Left ventricle myocardium superior (tissue), 1 donor: ENCODE results near the gene NSMF. TPM values are rescaled to one million over a fixed set of nuclear protein-coding genes. Genes with fewer than 3 reads are reported as not detected.
A peak's percentile ranks its signal among the peaks of the same experiment; 100 is the strongest.

Source experiments
- ATAC-seq: fragments of 200-7000 bp; cut with Tn5 transposase; one replicate; pipeline ENCODE4 v1.9.1; 2020; ENCODE audit warnings: mild to moderate bottlenecking, moderate library complexity
- DNase-seq: peaks from one replicate; pipeline ENCODE4 v3.0.0-alpha.2; 2020
- intact Hi-C: fragments of 100-400 bp; cut with micrococcal nuclease; formaldehyde crosslinking; loops from one replicate; pipeline ENCODE4 v1.11.0; 2022
- total RNA-seq: library from RNA; stranded (reverse); fragmentation: NEBNext Ultra II Directional; extraction: Animal tissue kit (Norgen Biotek cat#: 25700); gene quantifications from one replicate; pipeline ENCODE4 v1.2.1, GENCODE V29; 2021
- donor health status: DM: no; HTN: yes; CAD: no; lungs with severe emphysema.

NSMF gene
- total RNA-seq, 1 donor from 2014 or later = 10.2 TPM

GRCh38 chr9:137436761-137437600 lies 22.2 kb downstream of the NSMF start:
- ATAC-seq (no peak), DNase-seq (peak; percentile 19)
- intact Hi-C loops = no loop called here

- DNase-seq (peak; percentile 57), ATAC-seq (peak; percentile 49)
- intact Hi-C loops = no loop called here
These were observed 23.0 kb downstream of the NSMF start for GRCh38 chr9:137435980-137436760.

- ATAC-seq = no peak
- intact Hi-C loops = no loop called here
- peak; percentile 21 for DNase-seq
These were observed 23.7 kb downstream of the NSMF start for GRCh38 chr9:137435381-137435891.

- DNase-seq = peak; percentile 25
- no peak for ATAC-seq
- intact Hi-C loops = no loop called here
These were observed 24.4 kb downstream of the NSMF start for GRCh38 chr9:137434498-137435380.

GRCh38 chr9:137433916-137434431 lies 25.2 kb downstream of the NSMF start:
- ATAC-seq = no peak
- intact Hi-C loops = no loop called here
- DNase-seq = peak; percentile 18

GRCh38 chr9:137433349-137433915 lies 25.7 kb downstream of the NSMF start:
- intact Hi-C loops = no loop called here
- ATAC-seq (no peak), DNase-seq (peak; percentile 23)

- intact Hi-C loops = no loop called here
- ATAC-seq = no peak
These were observed 26.3 kb downstream of the NSMF start for GRCh38 chr9:137432687-137433348.

GRCh38 chr9:137431416-137431931 lies 27.7 kb downstream of the NSMF start:
- no peak for ATAC-seq
- DNase-seq = peak; percentile 19
- intact Hi-C loops = no loop called here

More at GRCh38 chr9:137432687-137433348, 26.3 kb downstream of the NSMF start:
- DNase-seq = peak; percentile 26

- DNase-seq (peak; percentile 23), ATAC-seq (no peak)
- intact Hi-C loops = no loop called here
These were observed 28.3 kb downstream of the NSMF start for GRCh38 chr9:137430723-137431415.

GRCh38 chr9:137429974-137430722 lies 29.0 kb downstream of the NSMF start:
- DNase-seq (peak; percentile 25), ATAC-seq (no peak)
- intact Hi-C loops = no loop called here

GRCh38 chr9:137429546-137429890 lies 29.6 kb downstream of the NSMF start:
- DNase-seq (no peak), ATAC-seq (no peak)
- intact Hi-C loops = no loop called here

- DNase-seq (peak; percentile 39), ATAC-seq (no peak)
- intact Hi-C loops = no loop called here
These were observed 30.1 kb downstream of the NSMF start for GRCh38 chr9:137428841-137429545.

GRCh38 chr9:137428311-137428630 lies 30.9 kb downstream of the NSMF start:
- DNase-seq (no peak), ATAC-seq (no peak)
- intact Hi-C loops = no loop called here

- ATAC-seq = no peak
- intact Hi-C loops = no loop called here
- DNase-seq = peak; percentile 29
These were observed 31.5 kb downstream of the NSMF start for GRCh38 chr9:137427454-137428310.

GRCh38 chr9:137426018-137426681 lies 33.0 kb downstream of the NSMF start:
- ATAC-seq (no peak), DNase-seq (peak; percentile 33)
- intact Hi-C loops = no loop called here
